ENCODE measurements around the gene REEP5.

GRCh38 chr5:112830378-112830777 lies 91.6 kb downstream of the REEP5 start:
- TF ChIP-seq CTCF (IDR thresholded peaks at IDR 0.05; ENCODE audit: low read depth, low read length, poor library complexity, severe bottlenecking) (no peak), EZH2phosphoT487 (IDR thresholded peaks at IDR 0.05; ENCODE audit: borderline replicate concordance, low read length) (no peak)
